ENCODE data around the gene PDE4C.
A peak's percentile ranks its signal among the peaks of the same experiment; 100 is the strongest.

The PDE4C gene

GRCh38 chr19:18174983-18175382 lies 51.3 kb downstream of the PDE4C start:
- peaks cover 36% of the 10 kb centered on the region for H3K4me1 Mint-ChIP-seq
- H3K27ac Mint-ChIP-seq = no peak overlapping the region

More at GRCh38 chr19:18174983-18175382, 51.3 kb downstream of the PDE4C start:
- ATAC-seq (no peak), DNase-seq (no peak)
- Mint-ChIP-seq H3K4me3 (peak overlapping the region in 1 of 2 donors; percentile 92), H3K27me3 (no peaks in the 10 kb centered on the region), H3K9me3 (no peaks in the 10 kb centered on the region)

Measured in stimulated activated naive CD8-positive, alpha-beta T cell treated with anti-CD3 and anti-CD28 coated beads, Interleukin-15, amount 100 ng/mL, for 72 hours (primary cell).